OCI-LY3 (cell line): ENCODE results near the gene TMEM50B.
A peak's percentile ranks its signal among the peaks of the same experiment; 100 is the strongest.

Experiments used
- H2AFZ ChIP-seq: fragments of 200-600, 300-600 bp; shearing (Covaris generic); 2 replicates; pipeline ENCODE4 v1.6.0; 2014; ENCODE audit warnings: antibody characterized with exemption, low read depth, low read length
- H3K27ac ChIP-seq: fragments of 200-600, 300-600 bp; sonication (generic); 2 replicates; pipeline ENCODE4 v1.5.1; 2014; ENCODE audit warnings: mild to moderate bottlenecking, low read length, moderate library complexity, mixed read lengths
- H3K27me3 ChIP-seq: fragments of 200-600, 300-600 bp; sonication (generic); 2 replicates; pipeline ENCODE4 v1.6.1; 2014; ENCODE audit warnings: low read depth, low read length, mixed read lengths
- H3K36me3 ChIP-seq: fragments of 200-600, 300-600 bp; sonication (generic); replicated peaks from 2 replicates; pipeline ENCODE3; 2014; ENCODE audit warnings: low read depth, low read length, mixed read lengths
- H3K4me1 ChIP-seq: fragments of 300-600, 200-600 bp; sonication (generic); 2 replicates; pipeline ENCODE4 v1.6.1; 2014; ENCODE audit warnings: low read length, mixed read lengths
- H3K4me2 ChIP-seq: fragments of 200-600, 300-600 bp; sonication (generic); 2 replicates; pipeline ENCODE4 v1.6.1; 2014; ENCODE audit warnings: low read length, mixed read lengths
- H3K4me3 ChIP-seq: fragments of 300-600, 200-600 bp; sonication (generic); 2 replicates; pipeline ENCODE4 v1.5.1; 2014; ENCODE audit warnings: antibody characterized with exemption, mild to moderate bottlenecking, low read length, moderate library complexity
- H3K79me2 ChIP-seq: fragments of 300-600, 200-600 bp; shearing (Covaris generic); 2 replicates; pipeline ENCODE4 v1.6.1; 2014; ENCODE audit warnings: mild to moderate bottlenecking, low read length, mixed read lengths
- H3K9ac ChIP-seq: fragments of 300-600, 200-600 bp; shearing (Covaris generic); 2 replicates; pipeline ENCODE4 v1.6.0; 2014; ENCODE audit warnings: mild to moderate bottlenecking, low read length, moderate library complexity
- H3K9me3 ChIP-seq: fragments of 200-600, 300-600 bp; shearing (Covaris generic); 2 replicates; pipeline ENCODE4 v1.6.1; 2014; ENCODE audit warnings: low read length, mixed read lengths; ENCODE audit not compliant: insufficient read depth
- H4K20me1 ChIP-seq: fragments of 200-600, 300-600 bp; sonication (generic); 2 replicates; pipeline ENCODE4 v1.6.1; 2016; ENCODE audit warnings: low read length, mixed read lengths; ENCODE audit not compliant: insufficient read depth
- CTCF ChIP-seq: fragments of 200-600, 300-600 bp; sonication (generic); IDR thresholded peaks from 2 replicates; pipeline ENCODE4 v1.5.1; 2014; ENCODE audit warnings: antibody characterized with exemption, low read length, low read depth
- EZH2phosphoT487 ChIP-seq: fragments of 200-600 bp; shearing (Covaris generic); IDR thresholded peaks from 2 replicates; pipeline ENCODE4 v1.6.1; 2018; ENCODE audit warnings: antibody characterized with exemption, mixed run types, low read depth

Gene TMEM50B

GRCh38 chr21:33492571-33492970, 12.8 kb upstream of the TMEM50B start:
- Histone ChIP-seq H2AFZ (no peak overlapping the region), H3K27me3 (peaks cover 10% of the 10 kb centered on the region; the same call in 1 of the 2 replicates), H3K4me3 (no peak overlapping the region), H3K79me2 (no peaks in the 10 kb centered on the region), H3K4me1 (peaks cover 4% of the 10 kb centered on the region; the same call in 1 of the 2 replicates), H4K20me1 (no peaks in the 10 kb centered on the region), H3K4me2 (no peak overlapping the region), H3K9ac (no peak overlapping the region), H3K36me3 (no peaks in the 10 kb centered on the region), H3K27ac (no peak overlapping the region), H3K9me3 (no peaks in the 10 kb centered on the region)
- TF ChIP-seq EZH2phosphoT487 (no peak), CTCF (no peak)

DNA sequence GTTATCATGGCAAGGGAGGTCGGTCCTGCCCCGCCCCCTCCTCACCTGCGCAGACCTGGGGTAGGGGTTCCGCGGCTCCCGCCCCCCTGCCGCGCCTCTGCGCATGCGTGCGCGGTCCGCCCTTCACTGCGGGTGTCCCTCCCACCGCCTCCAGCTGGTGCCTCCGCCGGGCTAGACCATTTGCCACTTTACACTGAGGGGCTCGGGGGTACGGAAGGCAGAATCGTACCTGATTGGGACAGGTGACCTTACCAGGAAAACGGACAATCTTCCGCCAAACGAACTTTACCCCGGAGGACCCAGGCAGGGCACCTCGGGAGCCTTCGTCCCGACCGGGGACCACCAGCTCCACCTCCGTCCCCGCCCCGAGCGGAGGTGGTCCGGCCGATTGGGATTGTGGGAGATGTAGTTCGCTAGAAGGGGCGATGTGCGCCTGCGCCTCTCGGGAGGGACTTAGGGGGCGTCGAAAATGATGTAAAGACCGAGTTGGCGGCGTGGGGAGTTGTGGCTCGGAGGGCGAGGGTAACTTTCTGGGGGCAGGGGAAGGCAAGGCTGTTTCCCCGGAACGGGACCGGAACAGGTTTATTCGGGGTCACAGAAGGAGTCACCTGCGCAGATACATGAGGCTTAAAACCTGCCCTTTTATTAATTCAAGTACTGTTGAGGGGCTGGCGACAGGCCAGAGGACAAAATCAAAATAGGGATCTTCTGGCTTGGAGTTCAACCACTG, 11.8 kb upstream of the TMEM50B start, which contains the start of gene DNAJC28:
DNAJC28 (minus strand) TSS at position 344 of the 730 bp plus-strand sequence. CDS start 2,323 bp downstream, outside the sequence.
- Histone ChIP-seq H4K20me1 (no peaks in the 10 kb centered on the region), H3K4me2 (peak within 1 kb of the TSS; percentile 96), H3K9ac (peak within 1 kb of the TSS; percentile 66), H2AFZ (peak within 1 kb of the TSS; percentile 98), H3K36me3 (no peaks in the 10 kb centered on the region), H3K4me1 (peaks cover 4% of the 10 kb centered on the region; the same call in 1 of the 2 replicates), H3K27me3 (peaks cover 10% of the 10 kb centered on the region; the same call in 1 of the 2 replicates), H3K4me3 (peak within 1 kb of the TSS; percentile 88), H3K27ac (no peak within 1 kb of the TSS), H3K9me3 (no peaks in the 10 kb centered on the region), H3K79me2 (no peaks in the 10 kb centered on the region)
- TF ChIP-seq EZH2phosphoT487 (no peak), CTCF (no peak)

GRCh38 chr21:33490991-33491372, 11.2 kb upstream of the TMEM50B start:
- Histone ChIP-seq H3K79me2 (no peaks in the 10 kb centered on the region), H3K4me3 (peak overlapping the region; percentile 88), H2AFZ (peak overlapping the region; percentile 98), H3K27ac (no peak overlapping the region), H3K36me3 (no peaks in the 10 kb centered on the region), H3K4me1 (peaks cover 4% of the 10 kb centered on the region; the same call in 1 of the 2 replicates), H4K20me1 (no peaks in the 10 kb centered on the region), H3K27me3 (peaks cover 10% of the 10 kb centered on the region; the same call in 1 of the 2 replicates), H3K9me3 (no peaks in the 10 kb centered on the region), H3K4me2 (peak overlapping the region; percentile 96), H3K9ac (peak overlapping the region; percentile 66)
- TF ChIP-seq EZH2phosphoT487 (no peak), CTCF (no peak)

DNA sequence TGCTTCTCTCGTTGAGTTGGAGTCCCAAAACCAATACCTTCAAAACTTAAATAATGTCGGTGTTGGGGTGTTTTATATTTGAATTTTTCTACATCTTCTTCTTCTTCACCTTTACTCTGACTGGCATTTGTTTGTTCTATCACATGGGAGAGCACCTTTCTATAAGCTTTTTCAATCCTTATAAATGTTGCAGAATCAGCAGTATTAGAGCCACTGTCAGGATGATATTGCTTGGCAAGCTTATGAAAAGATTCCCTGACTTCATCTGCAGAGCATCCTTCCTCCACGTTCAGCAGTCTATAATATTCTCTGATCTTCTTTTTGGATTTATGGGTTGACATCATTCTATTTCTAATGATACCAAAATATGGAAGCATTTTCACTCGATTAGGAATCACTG, 9.2 kb upstream of the TMEM50B start:
- no peak overlapping the region for H3K27ac ChIP-seq
- H3K27me3 ChIP-seq = peaks cover 10% of the 10 kb centered on the region; the same call in 1 of the 2 replicates
- no peak overlapping the region for H2AFZ ChIP-seq
- H4K20me1 ChIP-seq = no peaks in the 10 kb centered on the region
- no peak overlapping the region for H3K9ac ChIP-seq
- H3K79me2 ChIP-seq = no peaks in the 10 kb centered on the region
- no peak overlapping the region for H3K4me3 ChIP-seq
- no peak for TF ChIP-seq CTCF
- TF ChIP-seq EZH2phosphoT487 = no peak
- H3K36me3 ChIP-seq = no peaks in the 10 kb centered on the region
- peaks cover 4% of the 10 kb centered on the region; the same call in 1 of the 2 replicates for H3K4me1 ChIP-seq
- no peaks in the 10 kb centered on the region for H3K9me3 ChIP-seq
- H3K4me2 ChIP-seq = no peak overlapping the region
